ENCODE results near the gene SLC22A7.

SLC22A7 gene

DNA sequence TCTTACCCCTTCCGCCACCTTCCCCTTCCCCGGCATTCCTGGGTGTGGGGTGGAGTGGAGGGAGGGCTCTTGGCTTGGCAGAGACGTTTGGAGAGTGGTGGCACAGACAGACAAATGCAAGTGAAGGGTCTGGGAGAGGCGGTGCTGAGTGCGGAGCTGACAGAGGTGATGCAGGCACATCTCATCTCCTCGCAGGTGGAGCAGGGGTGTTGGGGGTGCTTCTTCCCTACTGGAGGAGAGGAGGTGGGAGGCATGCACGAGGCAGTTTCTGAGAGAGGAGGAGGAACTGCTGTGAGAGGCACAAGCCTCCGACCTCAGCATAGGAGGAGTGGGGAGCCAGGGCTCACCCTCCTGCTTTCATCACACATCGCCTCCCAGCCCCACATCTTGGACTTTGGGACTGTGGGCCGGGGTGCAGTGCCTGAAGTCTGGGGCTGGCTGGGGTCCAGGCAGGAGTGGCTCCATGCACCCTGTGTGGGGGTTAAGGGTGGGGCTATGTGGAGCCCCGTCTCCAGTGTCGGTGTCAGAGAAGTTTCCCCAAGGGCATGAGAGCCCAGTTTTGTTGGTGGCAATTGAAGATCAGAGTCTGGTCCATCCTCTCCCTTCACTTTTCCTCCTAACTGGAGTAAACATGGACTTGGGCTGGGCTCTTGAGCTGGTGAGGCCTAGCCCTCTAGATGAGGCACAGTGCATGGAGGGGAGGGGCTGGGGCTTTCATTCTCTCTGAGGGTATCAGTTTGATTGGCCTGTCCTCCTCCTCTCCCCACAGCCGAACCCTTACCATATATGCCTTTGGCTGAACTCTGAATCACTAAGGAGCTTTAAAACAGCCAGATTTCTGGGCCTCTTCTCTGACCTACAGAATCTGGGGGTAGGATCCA lies 20.2 kb upstream of the SLC22A7 start:
- no peak for DNase-seq (ENCODE audit: insufficient read length, low spot score)
- no peak for FAIRE-seq
- TF ChIP-seq, protein P1, sequence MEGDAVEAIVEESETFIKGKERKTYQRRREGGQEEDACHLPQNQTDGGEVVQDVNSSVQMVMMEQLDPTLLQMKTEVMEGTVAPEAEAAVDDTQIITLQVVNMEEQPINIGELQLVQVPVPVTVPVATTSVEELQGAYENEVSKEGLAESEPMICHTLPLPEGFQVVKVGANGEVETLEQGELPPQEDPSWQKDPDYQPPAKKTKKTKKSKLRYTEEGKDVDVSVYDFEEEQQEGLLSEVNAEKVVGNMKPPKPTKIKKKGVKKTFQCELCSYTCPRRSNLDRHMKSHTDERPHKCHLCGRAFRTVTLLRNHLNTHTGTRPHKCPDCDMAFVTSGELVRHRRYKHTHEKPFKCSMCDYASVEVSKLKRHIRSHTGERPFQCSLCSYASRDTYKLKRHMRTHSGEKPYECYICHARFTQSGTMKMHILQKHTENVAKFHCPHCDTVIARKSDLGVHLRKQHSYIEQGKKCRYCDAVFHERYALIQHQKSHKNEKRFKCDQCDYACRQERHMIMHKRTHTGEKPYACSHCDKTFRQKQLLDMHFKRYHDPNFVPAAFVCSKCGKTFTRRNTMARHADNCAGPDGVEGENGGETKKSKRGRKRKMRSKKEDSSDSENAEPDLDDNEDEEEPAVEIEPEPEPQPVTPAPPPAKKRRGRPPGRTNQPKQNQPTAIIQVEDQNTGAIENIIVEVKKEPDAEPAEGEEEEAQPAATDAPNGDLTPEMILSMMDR (IDR thresholded peaks at IDR 0.05; ENCODE audit: insufficient read depth, missing control alignments): no peak

DNA sequence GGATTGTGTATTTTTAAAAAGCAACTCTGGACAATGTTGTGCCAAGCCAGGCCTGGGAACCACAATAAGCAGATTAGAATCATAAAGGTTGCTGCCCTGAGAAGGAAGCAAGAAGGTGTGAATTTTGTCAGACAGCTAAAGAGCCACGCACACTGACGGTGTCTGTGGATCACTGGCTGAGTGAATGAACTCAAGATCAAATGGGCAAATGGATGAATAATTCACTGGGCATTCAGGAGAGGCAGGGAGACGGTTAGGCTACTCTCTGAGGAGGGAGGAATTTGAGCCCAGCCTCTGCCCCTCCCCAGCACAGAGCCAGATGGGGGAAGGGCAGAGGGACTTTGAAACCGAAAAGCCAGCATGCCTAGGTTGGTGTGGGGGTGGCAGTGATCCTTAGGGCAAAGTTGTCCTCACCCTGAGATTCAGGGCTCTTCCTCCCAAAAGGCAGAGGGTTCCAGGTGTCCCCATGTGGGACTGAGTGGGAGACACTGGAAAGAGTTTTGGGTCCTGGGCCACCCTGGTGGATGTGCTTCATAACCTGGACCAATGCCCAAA lies 19.5 kb upstream of the SLC22A7 start:
- TF ChIP-seq, protein P1 (IDR thresholded peaks at IDR 0.05; ENCODE audit: insufficient read depth, missing control alignments): no peak
- FAIRE-seq (no peak), DNase-seq (ENCODE audit: insufficient read length, low spot score) (no peak)

DNA sequence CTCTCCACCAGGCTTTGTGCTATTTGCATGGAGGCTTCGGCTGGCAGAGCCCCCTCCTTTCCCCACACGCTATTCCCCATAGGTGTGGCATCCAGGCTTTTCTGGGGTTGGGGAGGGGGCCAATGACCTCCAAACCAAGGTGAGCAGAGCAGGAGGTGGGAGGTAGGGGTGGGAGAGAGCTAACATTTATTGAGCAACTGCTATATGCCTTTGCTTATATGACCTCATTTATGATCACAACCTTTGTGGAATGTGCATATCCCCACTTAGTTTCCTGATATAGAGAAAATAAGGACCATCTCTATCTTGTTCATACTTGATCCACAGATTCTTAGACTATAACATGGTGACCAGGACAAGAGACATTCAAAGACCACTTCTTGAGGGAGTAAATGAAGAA lies 17.8 kb upstream of the SLC22A7 start:
- DNase-seq (ENCODE audit: insufficient read length, low spot score): no peak
- no peak for FAIRE-seq
- TF ChIP-seq, protein P1 (IDR thresholded peaks at IDR 0.05; ENCODE audit: insufficient read depth, missing control alignments): no peak

DNA sequence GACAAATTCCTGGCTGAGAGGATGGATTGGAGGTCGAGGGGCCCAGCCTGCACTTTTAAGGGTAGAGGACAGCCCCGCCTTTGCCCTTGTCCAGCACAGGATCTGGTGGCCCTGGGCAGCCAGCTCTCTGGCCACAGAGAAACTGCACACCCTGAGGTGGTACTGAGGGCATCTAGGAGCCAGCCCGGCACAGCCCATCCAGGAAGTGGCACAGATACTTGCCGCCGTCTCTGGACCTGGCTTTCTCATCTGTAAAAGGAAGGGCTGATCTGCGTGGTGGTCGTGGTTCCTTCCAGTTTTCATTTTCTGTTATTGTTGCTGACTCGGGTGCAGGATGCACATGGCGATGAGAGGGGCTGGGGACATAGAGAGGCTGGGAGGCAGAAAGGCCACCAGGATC lies 16.0 kb upstream of the SLC22A7 start:
- FAIRE-seq (no peak), DNase-seq (ENCODE audit: insufficient read length, low spot score) (no peak)
- TF ChIP-seq, protein P1 (IDR thresholded peaks at IDR 0.05; ENCODE audit: insufficient read depth, missing control alignments): no peak

DNA sequence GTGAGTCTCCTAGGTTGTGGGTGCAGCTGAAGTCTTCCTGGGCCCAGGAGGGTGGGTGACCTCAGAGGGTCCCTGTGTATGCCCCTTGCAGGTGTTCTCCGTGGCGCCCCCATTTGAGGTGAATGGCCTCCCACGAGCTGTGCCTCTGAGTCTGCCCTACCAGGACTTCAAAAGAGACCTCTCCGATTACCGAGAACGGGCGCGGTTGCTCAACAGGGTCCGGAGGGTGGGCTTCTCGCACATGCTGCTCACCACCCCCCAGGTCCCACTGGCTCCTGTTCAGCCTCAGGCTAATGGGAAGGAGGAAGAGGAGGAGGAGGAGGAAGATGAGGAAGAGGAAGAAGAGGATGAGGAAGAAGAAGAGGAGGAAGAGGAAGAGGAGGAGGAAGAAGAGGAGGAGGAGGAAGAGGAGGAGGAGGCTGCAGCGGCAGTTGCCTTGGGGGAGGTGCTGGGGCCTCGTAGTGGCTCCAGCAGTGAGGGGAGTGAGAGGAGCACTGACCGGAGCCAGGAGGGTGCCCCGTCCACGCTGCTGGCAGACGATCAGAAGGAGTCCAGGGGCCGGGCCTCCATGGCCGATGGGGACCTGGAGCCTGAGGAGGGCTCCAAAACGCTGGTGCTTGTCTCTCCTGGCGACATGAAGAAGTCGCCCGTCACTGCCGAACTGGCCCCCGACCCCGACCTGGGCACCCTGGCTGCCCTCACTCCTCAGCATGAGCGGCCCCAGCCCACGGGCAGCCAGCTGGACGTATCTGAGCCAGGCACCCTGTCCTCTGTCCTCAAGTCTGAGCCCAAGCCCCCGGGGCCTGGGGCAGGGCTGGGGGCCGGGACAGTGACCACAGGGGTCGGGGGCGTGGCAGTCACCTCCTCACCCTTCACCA lies 15.2 kb upstream of the SLC22A7 start:
- TF ChIP-seq, protein P1 (IDR thresholded peaks at IDR 0.05; ENCODE audit: insufficient read depth, missing control alignments): no peak
- DNase-seq (ENCODE audit: insufficient read length, low spot score) (no peak), FAIRE-seq (no peak)

DNA sequence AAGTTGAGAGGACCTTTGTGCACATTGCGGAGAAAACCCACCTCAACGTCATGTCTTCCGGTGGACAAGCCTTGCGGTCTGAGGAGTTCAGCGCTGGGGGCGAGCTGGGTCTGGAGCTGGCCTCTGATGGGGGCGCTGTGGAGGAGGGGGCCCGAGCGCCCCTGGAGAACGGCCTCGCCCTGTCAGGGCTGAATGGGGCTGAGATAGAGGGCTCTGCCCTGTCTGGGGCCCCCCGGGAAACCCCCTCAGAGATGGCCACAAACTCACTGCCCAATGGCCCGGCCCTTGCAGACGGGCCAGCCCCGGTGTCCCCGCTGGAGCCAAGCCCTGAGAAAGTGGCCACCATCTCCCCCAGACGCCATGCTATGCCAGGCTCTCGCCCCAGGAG lies 14.6 kb upstream of the SLC22A7 start:
- DNase-seq (ENCODE audit: insufficient read length, low spot score): no peak
- FAIRE-seq: no peak

More for the DNA sequence above, 14.6 kb upstream of the SLC22A7 start:
- TF ChIP-seq, protein P1 (IDR thresholded peaks at IDR 0.05; ENCODE audit: insufficient read depth, missing control alignments): no peak

Measured in D721Med (cell line).